NCI-H2227 treated with DMSO at 0.1 percent for 48 hours (cell line): Measurements from ENCODE around the gene DLEC1.
A peak's percentile ranks its signal among the peaks of the same experiment; 100 is the strongest.
"Not testable (repeated sequence)": the region's sequence is repeated elsewhere in the genome, so short reads cannot be mapped to it uniquely, and the experiment has no call there.

Source experiments
- DNase-seq: peaks from one replicate; lab custom pipeline; 2025; lab: John Stamatoyannopoulos, UW

The DLEC1 gene

GRCh38 chr3:38083871-38084333 is 44.9 kb downstream of the DLEC1 start:
- no peak for DNase-seq

DNA sequence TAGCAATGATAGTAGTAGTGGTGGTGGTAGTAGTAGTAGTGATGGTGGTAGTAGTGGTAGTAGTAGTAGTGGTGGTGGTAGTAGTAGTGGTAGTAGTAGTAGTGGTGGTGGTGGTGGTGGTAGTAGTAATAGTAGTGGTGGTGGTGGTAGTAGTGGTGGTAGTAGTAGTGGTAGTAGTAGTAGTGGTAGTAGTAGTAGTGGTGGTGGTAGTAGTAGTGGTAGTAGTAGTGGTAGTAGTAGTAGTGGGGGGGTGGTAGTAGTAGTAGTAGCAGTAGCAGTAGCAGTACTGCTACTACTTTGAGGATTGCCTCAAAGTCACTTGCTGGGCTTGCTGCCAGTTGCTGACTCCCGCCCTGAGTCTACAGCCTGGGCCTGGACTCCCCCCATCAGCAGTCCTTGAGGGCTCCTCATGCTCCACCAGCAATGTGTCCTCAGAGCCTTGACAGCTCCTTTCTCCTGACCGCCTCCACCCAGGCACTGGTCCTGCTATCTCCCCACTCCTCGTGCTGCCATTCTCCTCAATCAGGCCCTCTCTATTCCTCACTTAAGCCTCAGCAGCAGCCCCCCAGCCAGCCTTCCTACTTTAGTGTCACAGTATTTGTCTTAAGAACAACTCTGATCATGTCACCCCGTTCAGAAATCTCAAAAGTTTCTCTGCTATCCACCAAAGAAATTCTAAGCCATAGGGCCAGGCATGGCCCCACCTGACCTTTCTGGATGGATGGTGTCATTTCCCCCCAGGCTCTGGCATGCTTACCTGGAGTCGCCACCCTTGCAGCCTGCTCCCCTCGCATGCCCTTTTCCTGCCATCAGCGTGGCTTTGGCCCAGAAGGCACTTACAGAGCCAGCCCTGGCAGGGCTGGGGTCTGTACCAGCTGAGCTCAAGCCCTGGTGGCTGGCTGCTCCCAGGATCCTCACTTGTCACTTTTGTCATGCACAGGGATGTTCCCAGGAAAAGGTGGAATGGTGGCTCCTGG is 45.6 kb downstream of the DLEC1 start:
- DNase-seq: no peak

DNA sequence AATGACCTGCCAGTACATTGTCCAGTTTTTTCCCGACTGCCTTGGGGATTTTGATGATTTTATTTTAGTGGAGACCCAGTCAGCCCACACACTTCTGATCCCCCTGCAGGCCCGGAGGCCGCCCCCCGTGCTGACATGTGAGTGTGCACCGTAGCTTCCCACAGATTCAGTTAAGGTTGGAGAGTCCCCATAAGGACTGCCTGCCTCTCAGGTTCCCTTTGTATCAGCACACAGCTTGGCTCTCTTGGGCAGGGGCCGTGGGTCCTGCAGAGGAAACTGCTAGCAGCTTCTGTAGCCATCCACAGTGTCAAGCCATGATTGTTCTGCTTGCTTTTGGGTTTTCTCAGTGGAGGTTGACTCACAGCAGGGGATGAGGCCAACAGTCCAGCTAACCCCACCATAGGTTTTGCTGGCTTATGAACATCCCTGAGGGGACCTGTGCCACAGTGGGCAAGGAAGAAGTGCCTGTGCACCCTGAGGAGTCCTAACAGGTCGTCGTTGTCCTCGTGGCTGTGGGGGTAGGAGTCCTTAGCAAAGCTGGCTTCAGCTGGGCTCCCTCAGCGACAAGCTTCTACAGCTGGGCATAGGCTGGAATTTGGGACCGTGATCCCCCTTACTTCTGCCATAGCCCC is 46.4 kb downstream of the DLEC1 start:
- DNase-seq: no peak

- DNase-seq: no peak
Measured at GRCh38 chr3:38085943-38086324, 46.9 kb downstream of the DLEC1 start.

DNA sequence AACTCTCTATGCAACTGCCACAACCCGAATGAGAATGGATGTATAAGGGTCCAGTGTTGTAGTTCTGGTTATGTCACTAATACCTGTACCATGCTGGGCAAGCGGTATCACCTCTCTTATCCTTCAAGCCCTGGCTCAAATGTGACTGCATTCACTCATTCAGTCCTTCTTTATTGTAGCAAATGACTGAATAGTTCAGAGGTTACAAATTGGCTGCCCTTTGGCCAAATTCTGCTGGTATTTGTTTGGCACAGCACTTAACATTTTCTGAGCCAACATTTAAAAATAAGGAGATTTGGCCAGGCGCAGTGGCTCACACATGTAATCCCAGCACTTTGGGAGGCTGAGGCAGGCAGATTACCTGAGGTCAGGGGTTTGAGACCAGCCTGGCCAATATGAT is 47.5 kb downstream of the DLEC1 start:
- no peak for DNase-seq

DNA sequence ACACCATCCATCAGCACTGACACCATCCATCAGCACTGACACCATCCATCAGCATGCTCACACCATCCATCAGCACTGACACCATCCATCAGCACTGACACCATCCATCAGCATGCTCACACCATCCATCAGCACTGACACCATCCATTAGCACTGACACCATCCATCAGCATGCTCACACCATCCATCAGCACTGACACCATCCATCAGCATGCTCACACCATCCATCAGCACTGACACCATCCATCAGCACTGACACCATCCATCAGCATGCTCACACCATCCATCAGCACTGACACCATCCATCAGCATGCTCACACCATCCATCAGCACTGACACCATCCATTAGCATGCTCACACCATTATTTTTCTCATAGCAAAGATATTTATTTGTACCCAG is 48.3 kb downstream of the DLEC1 start:
- not testable (repeated sequence) for DNase-seq

- DNase-seq: no peak
Measured at GRCh38 chr3:38088126-38089078, 49.4 kb downstream of the DLEC1 start.

DNA sequence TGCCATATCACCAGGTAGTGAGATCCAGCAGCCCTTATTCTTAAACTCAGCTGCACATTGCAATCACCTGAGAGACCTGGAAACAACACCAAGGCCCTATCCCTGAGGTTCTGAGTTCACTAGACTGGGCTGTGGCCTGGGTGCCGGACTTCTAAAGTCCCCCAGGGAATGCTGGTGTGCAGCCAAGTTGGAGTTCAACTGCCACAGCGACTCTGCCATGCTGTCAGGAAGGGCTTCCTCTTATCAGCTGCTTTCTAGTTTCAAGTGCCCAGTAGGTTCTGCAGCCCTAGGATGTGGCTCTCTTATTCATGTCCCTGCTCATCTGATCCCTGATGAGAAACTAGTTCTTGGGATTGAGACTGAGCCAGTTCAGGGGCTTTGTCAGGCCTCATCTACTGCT is 50.2 kb downstream of the DLEC1 start:
- DNase-seq: no peak

DNA sequence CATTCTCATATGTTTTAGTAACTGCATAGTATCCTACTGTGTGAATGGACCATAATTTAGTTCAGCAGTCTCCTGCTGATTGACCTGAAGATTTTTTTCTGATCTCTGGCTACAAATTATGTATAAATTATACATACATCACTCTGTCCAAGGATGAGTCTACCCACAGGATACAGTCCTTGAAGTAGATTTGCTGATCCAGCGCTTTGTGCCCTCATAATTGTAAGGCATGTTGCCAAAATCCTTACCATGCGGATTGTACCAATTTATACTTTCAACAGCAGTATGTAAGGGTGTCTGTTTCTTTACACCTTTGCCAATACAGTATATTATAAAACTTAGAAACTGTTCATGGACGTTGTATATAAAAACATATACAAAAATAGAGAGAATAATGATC is 51.4 kb downstream of the DLEC1 start:
- no peak for DNase-seq

GRCh38 chr3:38094999-38095398 is 56.0 kb downstream of the DLEC1 start:
- no peak for DNase-seq

GRCh38 chr3:38095669-38096483 is 56.9 kb downstream of the DLEC1 start:
- no peak for DNase-seq

DNA sequence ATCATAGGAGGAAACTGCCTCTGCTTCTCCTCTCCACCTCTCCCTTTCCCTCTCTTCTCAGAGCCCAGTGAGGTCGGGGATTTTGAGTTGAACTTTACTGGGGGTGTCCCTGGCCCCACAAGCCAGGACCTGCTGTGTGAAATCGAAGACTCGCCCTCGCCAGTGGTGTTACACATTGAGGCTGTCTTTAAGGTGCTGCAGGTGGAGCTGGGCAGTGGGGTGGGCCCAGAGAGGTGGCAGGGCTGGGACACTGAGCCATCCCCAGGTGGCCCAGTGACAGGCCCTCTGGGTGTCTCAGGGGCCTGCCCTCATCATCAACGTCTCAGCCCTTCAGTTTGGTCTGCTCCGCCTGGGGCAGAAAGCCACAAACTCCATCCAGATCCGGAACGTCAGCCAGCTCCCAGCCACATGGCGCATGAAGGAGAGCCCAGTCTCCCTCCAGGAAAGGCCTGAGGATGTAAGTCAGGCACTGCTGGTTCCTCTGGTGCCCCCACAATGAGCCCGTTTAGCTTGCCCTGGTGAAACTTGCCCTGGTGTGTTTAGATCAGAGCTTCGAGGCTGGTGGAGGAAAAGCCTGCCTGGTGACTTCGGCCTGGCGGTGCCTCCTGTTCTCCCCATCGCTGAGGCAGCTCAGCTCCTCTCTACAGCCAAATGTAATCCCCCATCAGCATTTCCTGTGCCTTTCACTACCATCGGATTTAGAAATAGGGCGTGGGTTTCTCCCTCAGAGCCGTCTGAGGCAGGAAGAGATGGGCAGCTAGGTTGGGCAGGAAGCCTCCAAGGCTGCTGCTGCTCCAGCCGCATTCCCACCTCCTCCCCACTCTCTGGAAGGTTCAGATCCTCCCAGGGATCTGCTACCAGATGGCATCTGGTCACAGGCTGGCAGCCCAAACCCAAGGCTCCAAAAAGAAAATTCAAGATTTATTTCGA is 58.7 kb downstream of the DLEC1 start:
- DNase-seq: no peak

DNA sequence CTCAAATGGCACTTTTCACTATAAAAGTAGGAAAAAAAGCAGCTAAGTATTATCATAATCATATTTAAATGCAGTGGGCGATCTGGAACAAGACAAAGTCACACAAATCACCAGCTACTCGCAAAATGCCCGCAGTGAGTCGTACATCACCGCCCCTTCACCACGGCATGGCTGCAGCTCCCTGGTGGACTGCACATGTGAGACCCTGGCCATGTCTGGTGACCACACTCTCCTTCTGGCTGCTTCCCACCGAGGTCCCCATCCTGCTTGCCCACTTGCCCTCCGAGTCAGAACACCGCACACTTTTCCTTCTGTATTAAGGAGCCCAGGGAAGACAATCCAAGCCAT is 59.3 kb downstream of the DLEC1 start:
- DNase-seq: no peak

DNA sequence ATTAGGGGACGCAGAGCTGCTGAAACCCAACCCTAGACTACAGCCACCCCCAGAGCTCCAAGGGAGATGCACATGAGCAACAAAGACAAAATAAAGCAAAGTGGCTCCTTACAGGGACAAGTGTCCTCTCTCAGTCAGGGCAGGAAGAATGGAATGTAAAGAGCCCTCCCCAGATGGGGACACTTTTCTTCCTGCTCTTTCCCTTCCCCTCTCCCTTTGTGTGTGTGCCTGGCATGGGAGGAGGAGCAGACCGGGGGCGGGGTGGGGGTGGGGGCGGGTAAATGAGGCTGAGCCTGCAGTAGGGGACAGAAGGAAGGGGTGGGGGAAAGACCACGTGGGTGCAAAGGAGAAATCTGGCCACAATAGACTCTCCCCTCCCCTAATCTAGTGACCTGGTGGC is 60.5 kb downstream of the DLEC1 start:
- DNase-seq: peak; percentile 50

GRCh38 chr3:38100498-38100897 is 61.5 kb downstream of the DLEC1 start:
- DNase-seq: no peak

GRCh38 chr3:38101811-38102443 is 62.9 kb downstream of the DLEC1 start:
- DNase-seq: peak; percentile 27

- DNase-seq: no peak
Measured at GRCh38 chr3:38102444-38102814, 63.4 kb downstream of the DLEC1 start.

DNA sequence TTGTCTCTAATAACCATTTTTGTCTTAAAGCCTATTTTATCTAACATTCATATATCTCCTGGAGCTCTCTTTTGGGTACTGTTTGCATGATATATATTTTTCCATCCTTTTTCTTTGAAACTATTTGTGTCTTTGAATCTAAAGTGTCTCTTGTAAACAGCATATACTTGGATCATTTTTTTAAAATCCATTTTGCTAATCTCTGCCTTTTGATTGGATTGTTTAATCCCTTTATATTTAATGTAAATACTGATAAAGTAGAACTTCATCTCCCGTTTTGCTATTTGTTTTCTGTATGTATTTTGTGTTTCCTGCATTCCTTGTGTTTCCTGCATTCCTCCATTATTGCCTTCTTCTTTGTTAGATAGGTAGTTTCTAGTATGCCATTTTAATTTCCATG is 66.5 kb downstream of the DLEC1 start:
- no peak for DNase-seq

DNA sequence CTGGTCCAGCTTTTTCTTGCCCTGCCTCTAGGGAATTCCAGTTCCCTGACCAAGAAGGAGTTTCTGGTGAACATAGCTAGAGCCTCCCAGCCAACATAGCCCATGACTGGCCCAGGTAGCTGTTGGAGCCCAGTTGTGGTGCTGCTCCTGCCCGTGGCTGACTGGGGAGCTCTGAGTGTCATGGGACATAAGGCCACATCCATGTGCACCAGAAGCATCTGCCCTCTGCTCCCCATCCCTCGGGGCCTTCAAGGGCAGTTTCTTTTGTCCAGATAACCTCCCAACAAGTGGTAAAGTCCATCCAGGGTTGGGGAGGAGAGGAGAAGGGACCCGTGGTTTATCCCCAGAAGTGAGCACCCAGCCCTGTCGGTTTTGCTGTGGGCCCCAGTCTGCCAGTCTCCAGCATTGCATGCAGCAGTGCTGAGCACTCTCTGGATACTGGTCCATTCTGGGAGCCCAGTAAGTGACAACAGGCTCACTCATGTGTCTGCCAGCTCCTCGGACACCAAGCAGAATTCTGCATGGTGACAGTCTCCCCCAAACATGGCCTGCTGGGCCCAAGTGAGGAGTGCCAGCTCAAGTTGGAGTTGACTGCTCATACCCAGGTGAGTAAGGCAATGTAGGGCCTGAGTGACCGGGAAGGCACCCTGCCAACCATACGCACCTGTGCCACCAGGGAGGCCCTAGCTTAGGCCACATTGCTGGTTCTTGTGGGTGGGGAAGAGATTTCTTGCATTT is 69.1 kb downstream of the DLEC1 start:
- no peak for DNase-seq
